Esophagus muscularis mucosa (tissue), 3 donors: ENCODE measurements around the gene H6PD.

Experiments used
- POLR2A ChIP-seq: fragments of 450-650 bp; IDR thresholded peaks from one replicate; pipeline ENCODE4 v1.6.1; 2017; ENCODE audit warnings: antibody characterized with exemption, moderate library complexity, mild to moderate bottlenecking, low read depth
- TF ChIP-seq, protein P1 (sequence below), 3 experiments: fragments of 200-600 bp in 2 of 3; fragments of 450-650 bp in 1 of 3; sonication (generic) in 2 of 3; IDR thresholded peaks; one replicate each; pipeline ENCODE4 v1.5.1; 2017 to 2019; ENCODE audit warnings: antibody characterized with exemption in 3 of 3, mild to moderate bottlenecking in 2 of 3, moderate library complexity in 1 of 3

DNA sequence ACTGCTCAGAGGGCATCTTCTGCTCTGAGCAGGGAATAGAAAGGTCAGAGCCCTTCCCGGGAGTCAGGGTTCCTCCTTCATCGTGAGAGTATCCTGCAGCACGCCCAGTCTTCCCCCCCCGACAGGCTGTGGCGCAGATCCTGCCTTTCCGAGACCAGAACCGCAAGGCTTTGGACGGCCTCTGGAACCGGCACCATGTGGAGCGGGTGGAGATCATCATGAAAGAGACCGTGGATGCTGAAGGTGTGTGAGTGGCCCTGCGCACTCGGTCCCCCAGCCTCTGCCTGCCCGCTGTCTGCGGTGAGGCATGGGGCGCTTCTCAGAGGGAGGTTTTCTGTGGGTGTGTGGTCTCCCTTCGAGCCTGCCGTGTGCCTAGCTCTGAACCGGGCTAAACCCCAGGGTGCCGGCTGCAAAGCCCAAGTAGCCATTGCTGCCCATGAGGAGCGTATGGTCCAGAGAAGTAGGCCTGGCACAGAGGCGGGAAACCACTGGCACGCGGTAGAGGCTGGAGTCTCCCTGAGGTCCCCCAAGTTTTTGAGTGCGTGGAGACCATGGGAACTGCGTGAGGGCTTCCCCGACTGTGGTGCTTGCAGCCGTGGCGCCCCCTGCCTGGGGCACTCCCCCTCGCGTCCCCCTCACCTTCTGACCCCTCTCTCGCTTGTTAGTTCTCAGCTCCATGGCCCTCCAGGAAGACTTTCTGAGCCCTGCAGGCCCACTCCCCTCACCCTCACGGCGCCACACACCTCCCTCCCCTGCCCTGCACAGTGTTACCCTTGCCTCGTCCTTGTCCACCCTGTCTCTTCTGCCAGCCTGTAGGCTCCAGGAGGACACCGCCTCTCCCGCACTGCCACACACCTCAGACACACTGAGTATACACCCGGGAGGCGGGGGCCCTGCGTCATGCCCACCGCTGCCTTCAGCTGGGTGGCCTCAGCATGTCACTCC lies 12.5 kb downstream of the H6PD start:
- TF ChIP-seq, protein P1, sequence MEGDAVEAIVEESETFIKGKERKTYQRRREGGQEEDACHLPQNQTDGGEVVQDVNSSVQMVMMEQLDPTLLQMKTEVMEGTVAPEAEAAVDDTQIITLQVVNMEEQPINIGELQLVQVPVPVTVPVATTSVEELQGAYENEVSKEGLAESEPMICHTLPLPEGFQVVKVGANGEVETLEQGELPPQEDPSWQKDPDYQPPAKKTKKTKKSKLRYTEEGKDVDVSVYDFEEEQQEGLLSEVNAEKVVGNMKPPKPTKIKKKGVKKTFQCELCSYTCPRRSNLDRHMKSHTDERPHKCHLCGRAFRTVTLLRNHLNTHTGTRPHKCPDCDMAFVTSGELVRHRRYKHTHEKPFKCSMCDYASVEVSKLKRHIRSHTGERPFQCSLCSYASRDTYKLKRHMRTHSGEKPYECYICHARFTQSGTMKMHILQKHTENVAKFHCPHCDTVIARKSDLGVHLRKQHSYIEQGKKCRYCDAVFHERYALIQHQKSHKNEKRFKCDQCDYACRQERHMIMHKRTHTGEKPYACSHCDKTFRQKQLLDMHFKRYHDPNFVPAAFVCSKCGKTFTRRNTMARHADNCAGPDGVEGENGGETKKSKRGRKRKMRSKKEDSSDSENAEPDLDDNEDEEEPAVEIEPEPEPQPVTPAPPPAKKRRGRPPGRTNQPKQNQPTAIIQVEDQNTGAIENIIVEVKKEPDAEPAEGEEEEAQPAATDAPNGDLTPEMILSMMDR (IDR thresholded peaks at IDR 0.05) = no peak
- no peak for TF ChIP-seq POLR2A
